Central memory CD8-positive, alpha-beta T cell (primary cell): ENCODE data around the gene PLEKHA8.
A peak's percentile ranks its signal among the peaks of the same experiment; 100 is the strongest.
"Not testable (repeated sequence)": the region's sequence is repeated elsewhere in the genome, so short reads cannot be mapped to it uniquely, and the experiment has no call there.

Source experiments
- ATAC-seq: fragments of 150-1000 bp; cut with Tn5 transposase; replicated peaks from 2 replicates; pipeline ENCODE4 v1.10.0; 2022; ENCODE audit warnings: mild to moderate bottlenecking, moderate FRiP score, moderate number of reproducible peaks; ENCODE audit not compliant: poor library complexity, severe bottlenecking; ENCODE audit errors: extremely low read depth
- DNase-seq, 2 donors: peaks; one replicate each; pipeline ENCODE4 v3.0.0; 2021; ENCODE audit warnings: low spot score in 2 of 2
- H3K27ac Mint-ChIP-seq: one replicate; pipeline ENCODE4 v1.8.0; 2022; ENCODE audit warnings: low read depth, mild to moderate bottlenecking, moderate library complexity, mixed read lengths
- H3K27me3 Mint-ChIP-seq: one replicate; pipeline ENCODE4 v1.8.0; 2022; ENCODE audit warnings: mixed read lengths
- H3K36me3 Mint-ChIP-seq: one replicate; pipeline ENCODE4 v1.8.0; 2022; ENCODE audit warnings: mild to moderate bottlenecking, moderate library complexity, mixed read lengths; ENCODE audit not compliant: insufficient read depth
- H3K4me1 Mint-ChIP-seq: one replicate; pipeline ENCODE4 v1.8.0; 2022; ENCODE audit warnings: mixed read lengths
- H3K4me3 Mint-ChIP-seq: one replicate; pipeline ENCODE4 v1.8.0; 2022; ENCODE audit warnings: mild to moderate bottlenecking, moderate library complexity, mixed read lengths
- H3K9me3 Mint-ChIP-seq: one replicate; pipeline ENCODE4 v1.8.0; 2022; ENCODE audit warnings: mixed read lengths

The PLEKHA8 gene

DNA sequence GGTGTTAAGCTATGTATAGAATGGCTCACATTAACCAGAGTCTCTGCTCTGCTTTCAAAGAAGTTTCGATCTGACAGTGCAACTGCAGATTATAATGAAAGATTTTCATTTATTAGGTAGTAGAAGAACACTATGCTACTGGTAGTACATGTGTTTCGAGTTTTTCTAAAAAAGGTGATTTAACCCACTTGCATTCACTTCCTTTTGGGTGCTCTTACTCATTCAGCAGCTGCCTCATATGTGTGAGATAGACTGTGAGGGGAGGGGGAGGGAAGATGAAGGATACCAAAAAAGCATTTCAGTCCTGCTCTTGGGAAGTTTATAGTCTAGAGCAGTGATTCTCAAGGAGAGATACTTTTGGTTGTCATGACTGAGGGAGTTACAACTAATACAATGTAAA is 20.4 kb downstream of the PLEKHA8 start:
- Mint-ChIP-seq H3K36me3 (peaks cover 28% of the 10 kb centered on the region), H3K27ac (no peak overlapping the region), H3K4me1 (no peaks in the 10 kb centered on the region), H3K4me3 (no peak overlapping the region), H3K27me3 (no peaks in the 10 kb centered on the region), H3K9me3 (no peaks in the 10 kb centered on the region)
- no peak for DNase-seq
- ATAC-seq, result no peak

DNA sequence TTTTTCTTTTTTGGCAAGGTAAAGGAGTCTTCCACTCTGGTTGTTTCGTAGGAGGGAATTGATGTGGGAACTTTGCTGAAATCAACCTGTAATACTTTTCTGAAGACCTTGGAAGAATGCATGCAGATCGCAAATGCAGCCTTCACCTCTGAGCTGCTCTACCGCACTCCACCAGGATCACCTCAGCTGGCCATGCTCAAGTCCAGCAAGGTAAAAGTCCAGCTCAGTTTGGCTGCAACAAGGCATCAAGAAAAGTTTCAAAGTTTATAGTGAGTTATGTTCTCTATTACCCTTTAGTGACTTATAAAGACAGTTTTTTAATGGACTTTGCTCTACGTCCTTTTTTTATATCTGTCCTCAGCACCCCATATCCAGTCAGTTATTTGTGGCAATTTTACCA is 21.0 kb downstream of the PLEKHA8 start:
- DNase-seq, result no peak
- Mint-ChIP-seq H3K27me3 (no peaks in the 10 kb centered on the region), H3K9me3 (no peaks in the 10 kb centered on the region), H3K27ac (no peak overlapping the region), H3K36me3 (peaks cover 28% of the 10 kb centered on the region), H3K4me3 (no peak overlapping the region), H3K4me1 (no peaks in the 10 kb centered on the region)
- no peak for ATAC-seq

DNA sequence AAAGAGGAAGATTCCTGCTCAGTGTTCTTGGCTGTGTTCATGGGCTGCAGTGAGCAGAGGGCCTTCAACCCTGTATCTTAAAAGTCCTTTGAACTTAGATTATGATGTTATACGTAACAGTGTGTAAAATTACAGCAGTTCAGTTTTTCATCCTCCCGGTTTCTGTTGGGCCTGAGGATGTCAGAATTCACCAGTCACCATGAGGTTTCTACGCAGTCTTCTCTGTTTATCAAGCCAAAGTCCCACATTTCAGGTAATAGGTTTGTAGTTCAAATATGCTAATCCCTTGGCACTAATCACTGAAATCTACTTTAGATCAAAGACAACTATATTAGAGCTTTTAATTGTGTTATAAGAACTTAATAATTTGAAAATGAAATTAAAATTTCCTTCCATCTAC is 24.9 kb downstream of the PLEKHA8 start:
- ATAC-seq (no peak), DNase-seq (no peak)
- H3K9me3 Mint-ChIP-seq, result no peaks in the 10 kb centered on the region
- no peak overlapping the region for H3K27ac Mint-ChIP-seq
- H3K27me3 Mint-ChIP-seq, result no peaks in the 10 kb centered on the region
- H3K4me3 Mint-ChIP-seq, result no peak overlapping the region
- H3K36me3 Mint-ChIP-seq, result peaks cover 22% of the 10 kb centered on the region
- no peaks in the 10 kb centered on the region for H3K4me1 Mint-ChIP-seq

DNA sequence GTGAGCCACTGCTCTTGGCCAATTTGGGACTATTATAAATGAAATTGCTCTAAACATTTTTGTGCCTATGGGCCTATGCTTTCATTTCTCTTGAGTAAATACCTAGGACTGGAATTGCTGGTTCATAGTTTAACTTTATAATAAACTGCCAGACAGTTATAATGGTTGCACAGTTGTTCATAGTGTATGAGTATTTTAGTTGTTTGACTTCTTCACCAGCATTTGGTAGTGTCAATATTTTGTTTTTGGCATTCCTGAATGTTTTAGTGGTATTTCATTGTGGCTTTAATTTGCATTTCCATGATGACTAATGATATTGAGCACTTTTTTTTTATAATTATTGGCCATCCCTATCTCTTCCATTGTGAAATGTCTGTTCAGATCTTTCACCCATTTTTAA is 29.5 kb downstream of the PLEKHA8 start:
- Mint-ChIP-seq H3K4me1 (no peaks in the 10 kb centered on the region), H3K27me3 (no peaks in the 10 kb centered on the region), H3K36me3 (peaks cover 7% of the 10 kb centered on the region), H3K27ac (no peak overlapping the region), H3K4me3 (no peak overlapping the region), H3K9me3 (no peaks in the 10 kb centered on the region)
- DNase-seq (no peak), ATAC-seq (no peak)

DNA sequence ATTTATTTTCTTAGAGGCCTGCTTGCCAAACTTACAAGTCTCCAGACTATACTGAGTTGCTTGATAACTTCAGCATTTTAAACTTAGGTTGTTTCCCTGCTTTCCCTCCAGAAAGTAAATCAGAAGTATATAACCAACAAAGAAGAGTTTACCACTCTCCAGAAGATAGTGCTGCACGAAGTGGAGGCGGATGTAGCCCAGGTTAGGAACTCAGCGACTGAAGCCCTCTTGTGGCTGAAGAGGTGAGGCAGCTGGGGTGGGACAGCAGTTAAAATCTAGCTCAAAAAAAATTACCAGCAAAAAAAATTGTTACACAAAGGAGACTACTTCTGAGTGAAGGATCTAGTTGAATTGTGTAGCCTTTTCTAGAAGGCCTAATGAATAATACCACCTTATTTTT is 33.6 kb downstream of the PLEKHA8 start:
- not testable (repeated sequence) for H3K4me1 Mint-ChIP-seq, DNase-seq, H3K27me3 Mint-ChIP-seq, H3K4me3 Mint-ChIP-seq, H3K27ac Mint-ChIP-seq, H3K9me3 Mint-ChIP-seq, H3K36me3 Mint-ChIP-seq
- peak; percentile 58 for ATAC-seq

DNA sequence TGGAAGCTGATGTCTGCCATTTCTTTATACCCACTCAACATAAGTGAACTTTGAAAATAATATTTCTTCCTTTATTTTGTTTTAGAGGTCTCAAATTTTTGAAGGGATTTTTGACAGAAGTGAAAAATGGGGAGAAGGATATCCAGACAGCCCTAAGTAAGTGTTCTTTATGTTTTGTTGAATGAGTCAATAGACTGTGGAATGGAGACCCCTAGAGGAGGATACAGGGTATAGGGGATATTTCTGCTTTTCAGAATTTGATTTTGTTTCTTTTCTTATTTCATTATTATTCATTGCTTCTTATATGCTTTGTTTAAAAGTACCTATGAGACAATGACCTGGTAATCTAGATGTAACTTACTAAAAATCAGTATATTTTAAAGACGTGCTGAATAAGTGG is 34.4 kb downstream of the PLEKHA8 start:
- H3K9me3 Mint-ChIP-seq, result no peaks in the 10 kb centered on the region
- H3K27ac Mint-ChIP-seq, result no peak overlapping the region
- peak; percentile 64 for ATAC-seq

DNA sequence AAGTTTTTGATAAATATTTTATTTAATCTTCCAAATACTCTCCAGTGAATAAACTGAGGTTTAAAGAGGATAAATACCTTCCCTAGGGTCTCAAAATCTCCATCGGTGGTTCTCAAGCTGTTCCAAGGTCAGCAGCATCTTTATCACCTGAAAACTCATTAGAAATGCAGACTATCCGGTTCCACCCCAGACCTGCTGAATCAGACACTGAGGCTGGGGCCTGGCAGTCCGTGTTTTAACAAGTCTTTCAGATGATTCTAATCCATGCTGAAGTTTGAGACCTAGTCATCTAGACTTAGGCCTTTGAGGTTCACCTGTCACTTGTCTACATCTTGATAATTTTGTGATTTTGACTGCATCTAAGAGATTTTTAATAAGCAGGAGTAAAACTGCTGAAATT is 37.5 kb downstream of the PLEKHA8 start:
- no peak overlapping the region for H3K4me3 Mint-ChIP-seq
- H3K27me3 Mint-ChIP-seq, result no peaks in the 10 kb centered on the region
- H3K27ac Mint-ChIP-seq, result no peak overlapping the region
- H3K36me3 Mint-ChIP-seq, result peaks cover 2% of the 10 kb centered on the region
- H3K9me3 Mint-ChIP-seq, result no peaks in the 10 kb centered on the region
- H3K4me1 Mint-ChIP-seq, result no peaks in the 10 kb centered on the region
- DNase-seq (no peak), ATAC-seq (no peak)

More for the DNA sequence above, 34.4 kb downstream of the PLEKHA8 start:
- Mint-ChIP-seq H3K27me3 (no peaks in the 10 kb centered on the region), H3K4me1 (no peaks in the 10 kb centered on the region), H3K4me3 (no peak overlapping the region), H3K36me3 (peaks cover 7% of the 10 kb centered on the region)
- no peak for DNase-seq

DNA sequence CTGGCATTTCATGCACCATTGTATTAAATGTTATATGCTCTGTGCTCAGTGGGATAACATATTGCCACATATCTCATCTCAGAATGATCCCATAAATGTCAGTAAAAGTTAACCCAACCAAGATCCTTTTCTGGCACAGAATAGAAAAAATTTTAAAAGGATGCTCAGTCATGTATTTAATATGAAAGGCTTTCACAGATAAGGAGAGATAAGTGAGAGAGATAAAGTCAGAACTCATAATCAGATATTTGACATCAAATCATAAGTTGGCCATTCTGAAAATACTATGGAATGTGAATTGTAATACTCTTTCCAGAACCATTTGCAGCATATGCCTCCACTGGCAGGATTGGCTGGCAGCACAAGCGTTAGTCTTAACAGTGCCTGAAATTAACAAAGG is 38.5 kb downstream of the PLEKHA8 start:
- peaks cover 2% of the 10 kb centered on the region for H3K36me3 Mint-ChIP-seq
- DNase-seq (no peak), ATAC-seq (no peak)
- no peaks in the 10 kb centered on the region for H3K27me3 Mint-ChIP-seq
- no peaks in the 10 kb centered on the region for H3K9me3 Mint-ChIP-seq
- no peak overlapping the region for H3K27ac Mint-ChIP-seq
- no peak overlapping the region for H3K4me3 Mint-ChIP-seq
- H3K4me1 Mint-ChIP-seq, result no peaks in the 10 kb centered on the region

DNA sequence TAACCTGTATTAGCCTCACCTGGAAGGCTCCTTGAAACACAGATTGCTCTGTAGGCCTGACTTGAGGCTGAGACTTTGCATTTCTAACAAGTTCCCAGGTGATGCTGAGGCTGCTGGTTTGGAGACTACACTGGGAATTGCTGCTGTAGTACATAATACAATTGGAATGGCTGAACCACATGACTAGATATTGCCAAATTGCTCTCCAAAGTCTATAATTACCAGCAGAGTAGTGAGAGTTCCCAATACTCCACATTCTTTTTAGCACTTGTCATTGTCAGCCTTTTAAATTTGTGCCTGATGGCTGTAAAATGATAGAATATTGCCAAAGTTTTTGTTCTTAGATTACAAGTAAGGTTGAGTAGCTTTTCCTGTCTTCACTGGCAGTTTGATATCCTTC is 39.9 kb downstream of the PLEKHA8 start:
- ATAC-seq, result no peak
- Mint-ChIP-seq H3K36me3 (no peaks in the 10 kb centered on the region), H3K4me3 (no peak overlapping the region), H3K27me3 (no peaks in the 10 kb centered on the region), H3K4me1 (no peaks in the 10 kb centered on the region), H3K9me3 (no peaks in the 10 kb centered on the region), H3K27ac (no peak overlapping the region)
- DNase-seq, result no peak

DNA sequence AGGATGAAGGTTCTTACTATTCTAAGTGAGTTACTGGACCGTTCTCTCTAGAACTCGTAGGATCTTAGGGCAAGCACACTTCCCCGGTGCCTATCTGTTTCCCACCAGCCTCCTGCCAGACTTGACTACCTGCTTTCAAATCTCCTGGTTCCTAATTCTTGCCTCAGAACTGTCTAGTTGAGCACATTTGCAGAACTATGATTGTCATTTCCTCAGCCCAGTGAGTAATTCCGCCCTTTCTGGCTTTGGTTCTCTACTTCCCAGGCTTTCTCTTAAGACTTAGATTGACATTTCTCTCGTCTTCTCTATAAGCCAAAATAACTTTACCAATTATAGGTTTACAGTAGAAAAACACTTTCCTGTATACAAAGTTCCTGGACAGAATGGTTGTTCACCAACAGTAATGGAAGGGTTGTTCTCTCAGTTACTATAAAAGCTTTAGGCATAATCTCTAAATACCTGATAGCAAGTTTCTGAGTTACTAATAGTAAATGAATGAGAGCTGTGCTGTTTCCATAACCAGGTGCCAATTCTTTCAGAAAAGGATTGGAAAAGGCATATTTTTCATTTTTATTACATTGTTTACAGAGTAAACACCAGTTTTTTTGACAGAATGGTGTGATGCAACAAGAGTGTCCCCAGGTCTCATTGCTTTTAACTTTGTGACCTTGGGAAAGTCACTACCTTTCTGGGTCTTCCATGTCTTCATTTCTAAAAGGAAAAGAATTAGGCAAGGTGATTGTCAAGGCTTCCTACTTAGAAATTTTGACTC is 41.1 kb downstream of the PLEKHA8 start:
- H3K4me3 Mint-ChIP-seq, result no peak overlapping the region
- DNase-seq, result no peak
- H3K9me3 Mint-ChIP-seq, result no peaks in the 10 kb centered on the region
- H3K36me3 Mint-ChIP-seq, result no peaks in the 10 kb centered on the region
- peaks cover 6% of the 10 kb centered on the region for H3K4me1 Mint-ChIP-seq
- no peak overlapping the region for H3K27ac Mint-ChIP-seq
- ATAC-seq, result no peak
- no peaks in the 10 kb centered on the region for H3K27me3 Mint-ChIP-seq

DNA sequence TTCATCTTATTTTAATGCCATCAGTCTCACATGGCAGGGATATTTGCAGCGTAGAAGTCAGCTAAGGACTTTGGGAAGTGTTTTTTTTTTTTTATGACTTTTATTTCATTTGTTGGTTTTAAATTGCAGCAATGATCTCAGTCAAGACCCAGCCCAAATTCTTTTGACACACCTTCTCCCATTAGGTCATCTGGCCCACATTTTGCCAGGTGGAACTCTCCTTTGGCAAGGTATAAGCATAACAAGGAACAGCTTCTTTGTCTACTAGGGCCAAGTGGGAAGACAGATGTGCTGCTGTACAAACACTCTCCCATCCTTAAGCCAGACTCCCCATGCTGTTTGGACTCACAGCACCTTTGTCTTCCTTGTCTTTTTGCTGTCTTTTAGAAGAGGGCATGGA is 41.8 kb downstream of the PLEKHA8 start:
- Mint-ChIP-seq H3K4me1 (peaks cover 6% of the 10 kb centered on the region), H3K27me3 (no peaks in the 10 kb centered on the region), H3K4me3 (no peak overlapping the region), H3K36me3 (no peaks in the 10 kb centered on the region), H3K27ac (no peak overlapping the region), H3K9me3 (no peaks in the 10 kb centered on the region)
- no peak for DNase-seq
- ATAC-seq, result no peak

DNA sequence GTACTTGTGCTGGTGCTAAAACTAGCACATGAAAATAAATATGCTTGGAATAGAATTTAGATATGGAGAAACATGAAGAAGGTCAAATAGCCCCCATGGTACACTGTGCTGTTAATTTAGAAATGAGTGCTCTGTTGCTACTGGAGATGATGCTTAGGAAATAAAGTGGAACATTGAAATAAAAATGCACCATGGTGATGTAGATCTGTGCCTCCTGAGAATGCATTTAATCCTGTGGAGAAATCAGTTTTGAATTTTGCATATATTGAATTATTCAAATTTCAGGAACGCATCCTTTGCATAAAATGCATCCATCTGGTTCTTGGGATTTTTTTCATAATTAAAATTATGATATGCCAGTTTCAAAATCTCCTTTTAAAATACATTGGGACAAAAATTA is 44.5 kb downstream of the PLEKHA8 start:
- peaks cover 6% of the 10 kb centered on the region for H3K4me1 Mint-ChIP-seq
- no peak overlapping the region for H3K4me3 Mint-ChIP-seq
- no peaks in the 10 kb centered on the region for H3K27me3 Mint-ChIP-seq
- H3K36me3 Mint-ChIP-seq, result no peaks in the 10 kb centered on the region
- ATAC-seq, result no peak
- H3K27ac Mint-ChIP-seq, result no peak overlapping the region
- no peak for DNase-seq
- H3K9me3 Mint-ChIP-seq, result no peaks in the 10 kb centered on the region

DNA sequence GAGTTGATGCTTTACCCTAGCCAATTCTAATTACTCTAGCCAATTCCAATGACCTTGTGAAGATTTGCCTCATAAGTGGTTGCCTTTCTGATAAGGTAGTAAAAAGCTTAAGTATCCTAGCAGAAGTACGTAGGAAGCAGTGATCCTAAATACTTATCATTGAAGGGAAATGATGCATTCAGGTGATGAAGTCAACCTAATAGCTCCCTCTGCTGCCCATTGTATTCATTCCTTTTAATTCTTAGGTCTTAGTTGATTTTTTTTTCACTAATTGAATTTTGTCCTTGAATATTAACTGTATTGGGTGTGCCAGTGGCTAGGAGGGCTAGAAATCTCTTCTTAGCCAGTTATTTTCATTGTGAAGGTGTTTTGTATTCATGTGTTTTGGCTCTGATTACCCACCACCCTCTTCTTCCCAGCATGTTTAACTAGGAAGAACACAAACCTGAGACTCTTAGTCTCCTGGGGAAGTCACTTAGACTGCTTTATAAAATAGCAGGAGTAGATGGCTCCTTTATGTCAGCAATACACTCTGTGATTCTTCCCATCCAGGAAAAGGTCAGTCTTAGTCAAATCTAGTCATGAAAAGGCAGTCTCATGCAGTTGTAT is 46.3 kb downstream of the PLEKHA8 start:
- Mint-ChIP-seq H3K27ac (no peak overlapping the region), H3K9me3 (no peaks in the 10 kb centered on the region), H3K27me3 (no peaks in the 10 kb centered on the region), H3K36me3 (no peaks in the 10 kb centered on the region), H3K4me3 (no peak overlapping the region), H3K4me1 (peaks cover 6% of the 10 kb centered on the region)
- DNase-seq (no peak), ATAC-seq (no peak)
